ENCODE results near the gene CYFIP2.
"Not testable (repeated sequence)": the region's sequence is repeated elsewhere in the genome, so short reads cannot be mapped to it uniquely, and the experiment has no call there.

Gene CYFIP2

GRCh38 chr5:157265714-157266285, at the start of gene CYFIP2:
Gene CYFIP2, plus strand, starts transcription at chr5:157266123. Its CDS starts 19,239 bp downstream, at chr5:157285362.
- DNase-seq (ENCODE audit: low read depth): no peak

- DNase-seq (ENCODE audit: low read depth): no peak
Measured at GRCh38 chr5:157216391-157217142, 49.4 kb upstream of the CYFIP2 start.

GRCh38 chr5:157217289-157218024, 48.5 kb upstream of the CYFIP2 start:
- no peak for DNase-seq (ENCODE audit: low read depth)

- no peak for DNase-seq (ENCODE audit: low read depth)
Measured at GRCh38 chr5:157219491-157220271, 46.2 kb upstream of the CYFIP2 start.

- no peak for DNase-seq (ENCODE audit: low read depth)
Measured at GRCh38 chr5:157221959-157222358, 44.0 kb upstream of the CYFIP2 start.

GRCh38 chr5:157222506-157223230, 43.3 kb upstream of the CYFIP2 start:
- no peak for DNase-seq (ENCODE audit: low read depth)

- DNase-seq (ENCODE audit: low read depth): no peak
Measured at GRCh38 chr5:157225469-157226422, 40.2 kb upstream of the CYFIP2 start.

GRCh38 chr5:157230610-157231009, 35.3 kb upstream of the CYFIP2 start:
- no peak for DNase-seq (ENCODE audit: low read depth)

GRCh38 chr5:157232706-157233105, 33.2 kb upstream of the CYFIP2 start:
- DNase-seq (ENCODE audit: low read depth): no peak

GRCh38 chr5:157233515-157233914, 32.4 kb upstream of the CYFIP2 start:
- DNase-seq (ENCODE audit: low read depth): no peak

- no peak for DNase-seq (ENCODE audit: low read depth)
Measured at GRCh38 chr5:157236423-157236822, 29.5 kb upstream of the CYFIP2 start.

GRCh38 chr5:157241483-157241882, 24.4 kb upstream of the CYFIP2 start:
- DNase-seq (ENCODE audit: low read depth): no peak

GRCh38 chr5:157244704-157245103, 21.2 kb upstream of the CYFIP2 start:
- not testable (repeated sequence) for DNase-seq (ENCODE audit: low read depth)

- DNase-seq (ENCODE audit: low read depth): no peak
Measured at GRCh38 chr5:157245476-157245875, 20.4 kb upstream of the CYFIP2 start.

- DNase-seq (ENCODE audit: low read depth): no peak
Measured at GRCh38 chr5:157245886-157246285, 20.0 kb upstream of the CYFIP2 start.

- DNase-seq (ENCODE audit: low read depth): no peak
Measured at GRCh38 chr5:157247267-157247666, 18.7 kb upstream of the CYFIP2 start.

- DNase-seq (ENCODE audit: low read depth): no peak
Measured at GRCh38 chr5:157248821-157249470, 17.0 kb upstream of the CYFIP2 start.

GRCh38 chr5:157252711-157253465, 13.0 kb upstream of the CYFIP2 start:
- DNase-seq (ENCODE audit: low read depth): peak; percentile 52

GRCh38 chr5:157253547-157253946, 12.4 kb upstream of the CYFIP2 start:
- DNase-seq (ENCODE audit: low read depth): no peak
